Measurements from ENCODE around the gene FBF1. TPM values are rescaled to one million over a fixed set of nuclear protein-coding genes. Genes with fewer than 3 reads are reported as not detected.

FBF1 gene
- total and polyA plus RNA-seq, 2 of the 8 experiments (the other 6 are each of a cell fraction or from before 2014, with no cell fraction given) = 8.1 to 13.1 TPM

- no peak overlapping the region for H3K56ac ChIP-seq (replicated peaks; ENCODE audit: insufficient read length, low read depth, low read length)
- H3K4me1 ChIP-seq (replicated peaks in 1 of 4; ENCODE audit: control insufficient read depth in 3 of 4, insufficient read depth in 4 of 4, low read length in 3 of 4) = no peaks in the 10 kb centered on the region
- no peaks in the 10 kb centered on the region for H3K23me2 ChIP-seq (ENCODE audit: low read depth, low read length)
- no peak overlapping the region for H3K4me2 ChIP-seq (ENCODE audit: insufficient read depth in 1 of 2, low read depth in 2 of 2, low read length in 2 of 2)
- no peak overlapping the region for H3K14ac ChIP-seq (ENCODE audit: insufficient read length)
- DNase-seq (ENCODE audit: low read depth in 1 of 2, low spot score in 2 of 2) (no peak), FAIRE-seq (no peak)
- no peaks in the 10 kb centered on the region for H3K9me3 ChIP-seq (ENCODE audit: insufficient read depth in 2 of 2, low read depth in 1 of 2, low read length in 1 of 2)
- no peak overlapping the region for H2BK120ac ChIP-seq (replicated peaks; ENCODE audit: low read depth, low read length)
- no peak overlapping the region for H4K5ac ChIP-seq (ENCODE audit: insufficient read length, low read depth, low read length)
- POLR2A ChIA-PET (ENCODE audit: partially characterized antibody) = interaction anchor here (2.0 kb wide), 1 partner anchor 10 kb away, joined by 6 read pairs; the partner anchor contains the start of gene FBF1
- TF ChIP-seq RAD21 (IDR thresholded peaks at IDR 0.05 in 1 of 2, conservative IDR thresholded peaks at IDR 0.05 in 1 of 2; ENCODE audit: low read depth in 2 of 2, low read length in 2 of 2) = no peak
- no peak for TF ChIP-seq KDM4A (IDR thresholded peaks at IDR 0.05; ENCODE audit: low read depth, low read length, severe bottlenecking)
- TF ChIP-seq SIN3A (conservative IDR thresholded peaks at IDR 0.05 in 1 of 2, IDR thresholded peaks at IDR 0.05 in 1 of 2; ENCODE audit: low read depth in 1 of 2, low read length in 2 of 2) = no peak
- TF ChIP-seq TBP (IDR thresholded peaks at IDR 0.05; ENCODE audit: low read depth, low read length) = no peak
- no peak for TF ChIP-seq TEAD4 (IDR thresholded peaks at IDR 0.05; ENCODE audit: low read depth, low read length)
- no peak for TF ChIP-seq EGR1 (IDR thresholded peaks at IDR 0.05; ENCODE audit: borderline replicate concordance, low read depth, low read length)
- no peak for TF ChIP-seq BACH1 (IDR thresholded peaks at IDR 0.05; ENCODE audit: low read length)
- no peak overlapping the region for H2BK20ac ChIP-seq (ENCODE audit: low read length)
- 93% methylated on average over 8 of the region's 8 CpGs; no CpG with 5 or more reads in 1 of the 2 experiments for WGBS, 2 experiments (ENCODE audit: extremely low coverage in 1 of 2, insufficient coverage in 1 of 2, insufficient read length in 1 of 2, insufficient replicate concordance in 2 of 2, low coverage in 1 of 2, low lambda C conversion rate in 2 of 2, missing lambda C conversion rate in 1 of 2)
- H4K8ac ChIP-seq (ENCODE audit: extremely low read depth, insufficient read depth, low read length) = no peak overlapping the region
- H2BK5ac ChIP-seq (ENCODE audit: low read depth, low read length) = no peak overlapping the region
- H2BK12ac ChIP-seq (ENCODE audit: low read depth, low read length) = no peak overlapping the region
- no peak overlapping the region for H3K4ac ChIP-seq (replicated peaks; ENCODE audit: insufficient read length, low read depth, low read length)
- H2AK5ac ChIP-seq (ENCODE audit: low read depth, low read length) = no peak overlapping the region
- no peaks in the 10 kb centered on the region for H3K27me3 ChIP-seq (replicated peaks in 1 of 4; ENCODE audit: control insufficient read depth in 3 of 4, extremely low read depth in 1 of 4, insufficient read depth in 3 of 4, low read length in 3 of 4)
- no peak overlapping the region for H3K4me3 ChIP-seq (ENCODE audit: extremely low read depth in 1 of 4, insufficient read depth in 2 of 4, low read depth in 3 of 4, low read length in 4 of 4)
- no peak overlapping the region for H2BK15ac ChIP-seq (ENCODE audit: low read length)
- no peak overlapping the region for H3K27ac ChIP-seq (ENCODE audit: low read depth, low read length)
- no peak overlapping the region for H4K91ac ChIP-seq (replicated peaks; ENCODE audit: insufficient read length, low read length)
- H3K9ac ChIP-seq (replicated peaks in 1 of 4; ENCODE audit: extremely low read depth in 1 of 4, low read depth in 3 of 4, low read length in 3 of 4) = no peak overlapping the region
- no peaks in the 10 kb centered on the region for H4K20me1 ChIP-seq (replicated peaks in 1 of 2; ENCODE audit: control insufficient read depth in 1 of 2, insufficient read depth in 2 of 2, low read length in 2 of 2)
- no peak overlapping the region for H3K23ac ChIP-seq (ENCODE audit: insufficient read length)
- no peaks in the 10 kb centered on the region for H3K79me2 ChIP-seq (ENCODE audit: control insufficient read depth in 1 of 2, insufficient read depth in 2 of 2, low read length in 2 of 2)
- CTCF ChIA-PET (ENCODE audit: partially characterized antibody) = interaction anchor here (1.1 to 1.6 kb wide), 4 partner anchors 18 to 49 kb away, joined by 3 to 5 read pairs (median 3); partner anchors contain the start of gene CDK3
- no peaks in the 10 kb centered on the region; the same call in 1 of the 2 replicates for H3K79me1 ChIP-seq (ENCODE audit: low read depth, low read length)
- no peak overlapping the region for H3K18ac ChIP-seq (ENCODE audit: extremely low read depth, low read length)
- H3K36me3 ChIP-seq (ENCODE audit: control insufficient read depth in 2 of 4, insufficient read depth in 4 of 4, low read length in 3 of 4) = peaks cover 19 to 71% (median 50%) of the 10 kb centered on the region in 4 experiments
- no peak overlapping the region for H2AFZ ChIP-seq (ENCODE audit: low read length)
Measured at GRCh38 chr17:75950855-75951554, 10.2 kb upstream of the FBF1 start.
